Heart right ventricle (tissue), 16 donors: ENCODE results near the gene PTPN9. TPM values are rescaled to one million over a fixed set of nuclear protein-coding genes. Genes with fewer than 3 reads are reported as not detected.

Source experiments
- ATAC-seq, 8 donors: fragments of 200-7000 bp; cut with Tn5 transposase; one replicate each; pipeline ENCODE4 v1.9.1; 2020; ENCODE audit warnings: mild to moderate bottlenecking in 8 of 8, moderate library complexity in 8 of 8, moderate number of reproducible peaks in 1 of 8
- DNase-seq, 2 donors: peaks; one replicate each; pipeline ENCODE4 v3.0.0-alpha.2; 2020
- H3K27ac ChIP-seq, 10 donors: fragments of 200-600 bp; sonication (generic) in 2 of 10; one replicate each; pipeline versions ENCODE4 v1.5.0 to v1.8.0; 2020 to 2022; ENCODE audit warnings: mild to moderate bottlenecking in 3 of 10
- H3K27me3 ChIP-seq, 7 donors: fragments of 200-600 bp; one replicate each; pipeline ENCODE4 v1.8.0; 2021 to 2022; ENCODE audit warnings: mild to moderate bottlenecking in 2 of 7
- H3K36me3 ChIP-seq, 9 donors: fragments of 200-600 bp; sonication (generic) in 1 of 9; one replicate each; pipeline versions ENCODE4 v1.5.0 to v1.8.0; 2020 to 2022; ENCODE audit warnings: mild to moderate bottlenecking in 2 of 9
- H3K4me1 ChIP-seq, 9 donors: fragments of 200-600 bp; sonication (generic) in 1 of 9; one replicate each; pipeline versions ENCODE4 v1.5.0 to v1.8.0; 2020 to 2022; ENCODE audit warnings: mild to moderate bottlenecking in 4 of 9
- H3K4me3 ChIP-seq, 10 donors: fragments of 200-600 bp; sonication (generic) in 2 of 10; one replicate each; pipeline versions ENCODE4 v1.5.0 to v1.8.0; 2020 to 2022; ENCODE audit warnings: mild to moderate bottlenecking in 7 of 10, moderate library complexity in 2 of 10
- H3K9me3 ChIP-seq, 11 donors: fragments of 200-600 bp in 10 of 11; sonication (generic) in 2 of 11; one replicate each; pipeline versions ENCODE4 v1.5.0 to v1.8.0; 2013 to 2022; ENCODE audit warnings: mild to moderate bottlenecking in 2 of 11, control low read depth in 1 of 11, moderate library complexity in 1 of 11
- WGBS, 2 donors: extraction: QIAGEN DNeasy Blood & Tissue Kit; methylation state at CpG; one replicate each; pipeline ENCODE4 v1.1.7; 2013; ENCODE audit warnings: inconsistent platforms in 1 of 2; 5-methylcytosine and 5-hydroxymethylcytosine counted together
- intact Hi-C, 10 donors: fragments of 100-400 bp; cut with DNase I; formaldehyde crosslinking; loops; one replicate each; pipeline versions ENCODE4 v1.11.1 to v1.14.2; 2022
- polyA plus RNA-seq, 2 donors: library from polyadenylated mRNA; stranded (reverse); fragments of 200-250 nt; gene quantifications; one replicate each; pipeline ENCODE4 v1.2.3, GENCODE V29; 2013
- total RNA-seq, 10 donors: library from RNA; stranded (reverse); fragmentation: NEBNext Ultra II Directional in 3 of 10; extraction: Animal tissue kit (Norgen Biotek cat#: 25700) in 3 of 10; gene quantifications; one replicate each; pipeline versions ENCODE4 v1.2.1 to v1.2.4, GENCODE V29; 2021 to 2023
- TF ChIP-seq, protein P1 (sequence below), 9 donors: fragments of 200-600 bp; sonication (generic) in 2 of 9; IDR thresholded peaks; one replicate each; pipeline versions ENCODE4 v1.5.0 to v1.8.0; 2021 to 2022; ENCODE audit warnings: antibody characterized with exemption in 9 of 9, mild to moderate bottlenecking in 5 of 9, moderate library complexity in 1 of 9
- donor health status: Arrhythmogenic right ventricular cardiomyopathy.
- donor health status: ischemic (EF 13 %, LVEDD 7.1; RV severe dilation, severe dysfunction).
- donor health status: healthy with polysubstance abuse.
- donor health status: DM: no; HTN: yes; CAD: no.
- donor health status: DM: no; HTN: no; CAD: no.
- donor health status: ischemic (EF 25% LVEDD 6.9; RV normal size, moderate dysfunction).
- donor health status: ischemic (EF 25% LVEDD 5.7; RV mildly dilated, moderate dysfunction).
- donor health status: healthy.
- donor health status: DM: yes; HTN: yes; CAD: no.
- donor health status: Ischemic cardiomyopathy.
- donor health status: ischemic (EF 35%, LVEDD 5.7; RV mildly dilated, moderate dysfunction).
- donor health status: nonischemic (EF 11% LVEDD 7.7; RV severe dilation, severe dysfunction).
- donor health status: DM: yes; HTN: yes; CAD: no.
- donor health status: PGD.
- donor health status: ischemic (EF 29% LVEDD 5.4; RV normal size, mild dysfunction).
- donor health status: nonischemic (EF 23%, LVEDD 6.1; RV moderate dilation, normal function).

PTPN9 gene
- total and polyA plus RNA-seq, 12 donors = 2.0 to 11.0 (median 8.0) TPM

DNA sequence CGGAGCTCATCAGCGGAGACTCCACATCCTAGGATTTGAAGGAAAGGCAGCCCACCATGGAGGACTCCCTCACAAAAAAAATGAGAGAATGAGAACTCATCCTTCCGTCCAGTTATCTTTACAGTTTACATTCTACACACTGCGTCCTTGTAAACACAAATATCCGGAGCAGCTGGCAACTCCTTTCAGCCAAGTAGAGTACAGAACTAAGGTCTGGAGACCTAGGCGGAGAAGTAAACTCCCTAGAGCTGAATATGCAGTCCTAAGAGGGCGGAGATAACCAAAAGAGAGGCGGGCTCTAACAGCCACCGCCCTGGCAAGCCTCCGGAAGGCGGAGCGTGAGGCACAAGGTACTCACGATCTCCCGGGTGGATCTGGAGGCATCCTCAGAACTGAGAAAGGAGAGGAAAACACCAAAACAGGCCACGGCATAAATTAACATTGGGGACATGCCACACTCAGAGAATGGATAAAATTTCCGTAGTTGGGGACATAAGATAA is 126.7 kb downstream of the PTPN9 start:
- ATAC-seq (peak in 6 of 8 donors; percentile 8 to 46 (median 30)), DNase-seq (peak; percentile 85 to 88)
- peaks cover 0 to 5% (median 0%) of the 10 kb centered on the region in 9 donors for H3K36me3 ChIP-seq
- no peaks in the 10 kb centered on the region for H3K9me3 ChIP-seq
- peak overlapping the region; percentile 86 to 99 (median 97) for H3K27ac ChIP-seq
- no peaks in the 10 kb centered on the region for H3K27me3 ChIP-seq
- intact Hi-C loops = loop anchor here in 5 of 10 donors (2.0 to 10.0 kb wide), 5 partner anchors 80 to 194 kb away; partner anchors contain the start of genes SNUPN (in 4 of the 5), MAN2C1 (in 3 of the 5) and SNX33 (in 1 of the 5)
- H3K4me3 ChIP-seq = peak overlapping the region; percentile 42 to 97 (median 82)
- TF ChIP-seq, protein P1, sequence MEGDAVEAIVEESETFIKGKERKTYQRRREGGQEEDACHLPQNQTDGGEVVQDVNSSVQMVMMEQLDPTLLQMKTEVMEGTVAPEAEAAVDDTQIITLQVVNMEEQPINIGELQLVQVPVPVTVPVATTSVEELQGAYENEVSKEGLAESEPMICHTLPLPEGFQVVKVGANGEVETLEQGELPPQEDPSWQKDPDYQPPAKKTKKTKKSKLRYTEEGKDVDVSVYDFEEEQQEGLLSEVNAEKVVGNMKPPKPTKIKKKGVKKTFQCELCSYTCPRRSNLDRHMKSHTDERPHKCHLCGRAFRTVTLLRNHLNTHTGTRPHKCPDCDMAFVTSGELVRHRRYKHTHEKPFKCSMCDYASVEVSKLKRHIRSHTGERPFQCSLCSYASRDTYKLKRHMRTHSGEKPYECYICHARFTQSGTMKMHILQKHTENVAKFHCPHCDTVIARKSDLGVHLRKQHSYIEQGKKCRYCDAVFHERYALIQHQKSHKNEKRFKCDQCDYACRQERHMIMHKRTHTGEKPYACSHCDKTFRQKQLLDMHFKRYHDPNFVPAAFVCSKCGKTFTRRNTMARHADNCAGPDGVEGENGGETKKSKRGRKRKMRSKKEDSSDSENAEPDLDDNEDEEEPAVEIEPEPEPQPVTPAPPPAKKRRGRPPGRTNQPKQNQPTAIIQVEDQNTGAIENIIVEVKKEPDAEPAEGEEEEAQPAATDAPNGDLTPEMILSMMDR (IDR thresholded peaks at IDR 0.05) = no peak
- peaks cover 0 to 56% (median 31%) of the 10 kb centered on the region in 9 donors for H3K4me1 ChIP-seq
- 0% methylated on average over 16 of the region's 16 CpGs for WGBS, 2 donors

DNA sequence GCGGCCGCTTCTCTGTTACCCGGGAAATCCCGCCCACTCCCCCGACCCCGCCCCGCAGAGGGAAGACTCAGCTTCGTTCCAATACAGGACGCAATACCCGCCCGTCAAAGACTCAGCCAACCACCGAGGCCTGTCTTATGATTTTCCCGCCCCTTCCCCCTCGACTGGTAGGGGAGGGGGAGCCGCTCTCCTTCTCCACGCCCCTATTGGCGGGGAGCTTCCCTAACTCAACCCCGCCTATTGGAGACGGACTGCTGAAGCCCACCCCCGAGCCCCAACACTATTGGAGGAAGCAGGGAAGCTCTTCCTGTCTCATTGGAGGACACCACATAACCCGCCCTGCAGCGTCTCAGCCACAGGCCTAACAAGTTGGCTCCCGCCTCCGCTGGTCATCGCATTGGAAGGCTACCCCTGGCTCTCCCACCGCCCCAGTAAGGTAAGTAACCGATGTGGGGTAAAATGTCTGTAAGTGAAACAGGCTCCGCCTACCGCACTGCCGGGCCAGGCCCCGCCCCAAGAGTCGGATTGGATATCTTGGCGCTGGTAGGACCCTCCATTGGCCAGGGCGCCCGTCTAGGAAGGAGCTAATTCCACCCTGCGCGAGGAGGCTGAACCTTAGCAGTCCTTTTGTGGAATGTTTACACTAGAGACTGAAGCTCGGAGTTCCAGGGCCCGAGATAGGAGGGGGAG is 127.3 kb downstream of the PTPN9 start, which contains the start of gene SIN3A:
Gene SIN3A, minus strand, starts transcription at position 17 of the 690 bp plus-strand sequence. CDS start 21,315 bp downstream, outside the sequence.
- ATAC-seq = peak; percentile 53 to 80 (median 72)
- Histone ChIP-seq H3K4me1 (peaks cover 0 to 58% (median 34%) of the 10 kb centered on the region in 9 donors), H3K4me3 (peak within 1 kb of the TSS; percentile 59 to 97 (median 82)), H3K36me3 (peaks cover 0 to 10% (median 0%) of the 10 kb centered on the region in 9 donors), H3K9me3 (no peaks in the 10 kb centered on the region), H3K27me3 (no peaks in the 10 kb centered on the region), H3K27ac (peak within 1 kb of the TSS; percentile 90 to 99 (median 97))
- 0 to 1% methylated on average over 36 to 39 of the region's 39 CpGs for WGBS, 2 donors
- peak; percentile 98 to 100 for DNase-seq
- TF ChIP-seq, protein P1 (IDR thresholded peaks at IDR 0.05) = no peak
- intact Hi-C loops = loop anchor here in 5 of 10 donors (1.0 to 10.0 kb wide), 6 partner anchors 80 to 195 kb away; partner anchors contain the start of genes SNUPN (in 4 of the 5), MAN2C1 (in 3 of the 5) and SNX33 (in 1 of the 5)

DNA sequence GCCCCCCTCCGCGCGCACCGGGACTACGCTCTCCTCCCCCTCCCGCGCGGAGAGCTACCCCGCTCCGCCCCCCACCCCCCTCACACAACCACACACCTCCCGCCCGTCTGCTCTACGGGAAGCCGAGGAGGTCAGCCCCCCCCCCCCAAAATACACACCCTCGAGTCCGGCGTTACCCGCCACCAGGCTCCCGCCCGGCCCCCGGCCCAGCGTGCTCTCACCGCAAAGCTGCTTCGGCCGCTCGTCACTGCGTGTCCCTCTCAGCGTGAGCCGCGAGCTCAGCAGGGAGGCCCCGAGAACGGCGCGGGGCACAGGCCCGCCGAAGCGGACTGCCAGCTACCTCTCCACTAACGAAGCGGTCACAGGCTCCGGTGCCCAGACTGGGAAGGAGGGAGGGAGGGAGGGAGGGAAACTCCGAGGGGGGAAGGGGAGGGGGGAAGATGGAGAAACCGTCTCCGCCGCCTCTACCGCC is 127.9 kb downstream of the PTPN9 start:
- peak overlapping the region; percentile 39 to 97 (median 82) for H3K4me3 ChIP-seq
- 1% methylated on average over 30 to 42 of the region's 45 CpGs for WGBS, 2 donors
- TF ChIP-seq, protein P1 (IDR thresholded peaks at IDR 0.05) = no peak
- DNase-seq (no peak), ATAC-seq (no peak)
- H3K27me3 ChIP-seq = no peaks in the 10 kb centered on the region
- peaks cover 0 to 58% (median 33%) of the 10 kb centered on the region in 9 donors for H3K4me1 ChIP-seq
- no peaks in the 10 kb centered on the region for H3K9me3 ChIP-seq
- peak overlapping the region; percentile 85 to 98 (median 93) for H3K27ac ChIP-seq
- H3K36me3 ChIP-seq = peaks cover 0 to 13% (median 0%) of the 10 kb centered on the region in 9 donors
- intact Hi-C loops = loop anchor here in 5 of 10 donors (1.0 to 10.0 kb wide), 5 partner anchors 79 to 188 kb away; partner anchors contain the start of genes SNUPN (in 4 of the 5) and MAN2C1 (in 3 of the 5)
